Caki2 (cell line): ENCODE measurements around the gene ARID4A. TPM values are rescaled to one million over a fixed set of nuclear protein-coding genes. Genes with fewer than 3 reads are reported as not detected.
"Not testable (repeated sequence)": the region's sequence is repeated elsewhere in the genome, so short reads cannot be mapped to it uniquely, and the experiment has no call there.

Experiments
- DNase-seq: peaks from one replicate; pipeline ENCODE4 v3.0.0-alpha.2; 2015; ENCODE audit warnings: low read depth
- in situ Hi-C: cut with HindIII; loops from 2 replicates; pipeline ENCODE4 v1.10.0; 2016; ENCODE audit warnings: low sequenced_read_pairs, low pct_unique_long_range_greater_than_20kb, mixed read lengths
- total RNA-seq: library from RNA; depleted of rRNA; stranded (reverse); fragments of >200 nt; shearing (Covaris generic); gene quantifications from 2 replicates; pipeline ENCODE4 v1.2.3, GENCODE V29; 2014; ENCODE audit warnings: low replicate concordance

The ARID4A gene
- total RNA-seq, 1 experiment from 2014 or later = 1.8 TPM

DNA sequence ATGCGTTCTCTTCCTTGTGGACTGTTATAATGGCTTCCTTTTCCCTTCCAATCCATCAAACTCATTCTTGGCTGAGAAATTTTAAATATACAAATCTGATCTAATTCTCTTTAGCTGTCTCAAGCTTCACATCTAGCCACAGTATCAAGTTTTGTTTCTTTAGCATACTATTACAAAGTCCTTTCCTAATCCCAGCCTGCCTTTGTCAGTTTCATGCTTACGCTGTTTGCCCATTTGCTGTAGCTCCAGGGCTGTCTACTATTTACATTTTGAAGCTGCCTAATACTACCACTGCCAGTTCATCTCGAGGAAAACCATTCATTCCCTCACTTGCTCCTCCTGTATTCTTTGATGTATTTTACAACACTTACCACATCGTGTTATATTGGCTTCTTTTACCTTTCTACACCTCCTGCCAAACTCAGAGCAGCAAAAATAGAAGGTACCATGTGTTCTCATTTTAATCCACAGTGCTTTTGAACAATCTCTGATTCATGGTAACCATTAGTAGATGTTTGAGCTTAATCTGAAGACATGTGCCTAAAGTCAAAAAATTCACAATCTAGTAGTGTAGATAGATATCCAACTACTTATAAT, 42.9 kb downstream of the ARID4A start:
- in situ Hi-C loops = no loop called here
- no peak for DNase-seq

DNA sequence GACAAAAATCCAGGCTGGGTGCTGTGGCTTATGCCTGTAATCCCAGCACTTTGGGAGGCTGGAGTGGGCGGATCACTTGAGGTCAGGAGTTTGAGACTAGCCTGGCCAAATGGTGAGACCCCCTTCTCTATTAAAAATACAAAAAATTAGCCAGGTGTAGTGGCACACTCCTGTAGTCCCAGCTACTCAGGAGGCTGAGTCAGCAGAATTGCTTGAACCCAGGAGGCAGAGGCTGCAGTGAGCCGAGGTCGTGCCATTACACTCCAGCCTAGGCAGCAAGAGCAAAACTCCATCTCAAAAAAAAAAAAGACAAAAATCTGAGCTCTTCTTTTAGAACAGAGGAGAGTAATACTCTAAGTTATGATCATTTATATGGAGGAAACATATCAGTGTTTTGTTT, 45.2 kb downstream of the ARID4A start:
- in situ Hi-C loops, DNase-seq: not testable (repeated sequence)

GRCh38 chr14:58353516-58354299, 55.4 kb downstream of the ARID4A start:
- in situ Hi-C loops = no loop called here
- DNase-seq = no peak

- no peak for DNase-seq
- in situ Hi-C loops = no loop called here
Measured at GRCh38 chr14:58354808-58355207, 56.5 kb downstream of the ARID4A start.

- in situ Hi-C loops = no loop called here
Measured at GRCh38 chr14:58356268-58356667, 57.9 kb downstream of the ARID4A start.

GRCh38 chr14:58362272-58362671, 63.9 kb downstream of the ARID4A start:
- DNase-seq, in situ Hi-C loops: not testable (repeated sequence)

More at GRCh38 chr14:58356268-58356667, 57.9 kb downstream of the ARID4A start:
- no peak for DNase-seq

GRCh38 chr14:58362798-58363412, 64.5 kb downstream of the ARID4A start:
- in situ Hi-C loops = no loop called here
- peak; percentile 22 for DNase-seq

GRCh38 chr14:58364316-58364715, 66.0 kb downstream of the ARID4A start:
- no peak for DNase-seq
- in situ Hi-C loops = no loop called here

GRCh38 chr14:58367296-58367695, 68.9 kb downstream of the ARID4A start:
- no peak for DNase-seq
- in situ Hi-C loops = no loop called here

DNA sequence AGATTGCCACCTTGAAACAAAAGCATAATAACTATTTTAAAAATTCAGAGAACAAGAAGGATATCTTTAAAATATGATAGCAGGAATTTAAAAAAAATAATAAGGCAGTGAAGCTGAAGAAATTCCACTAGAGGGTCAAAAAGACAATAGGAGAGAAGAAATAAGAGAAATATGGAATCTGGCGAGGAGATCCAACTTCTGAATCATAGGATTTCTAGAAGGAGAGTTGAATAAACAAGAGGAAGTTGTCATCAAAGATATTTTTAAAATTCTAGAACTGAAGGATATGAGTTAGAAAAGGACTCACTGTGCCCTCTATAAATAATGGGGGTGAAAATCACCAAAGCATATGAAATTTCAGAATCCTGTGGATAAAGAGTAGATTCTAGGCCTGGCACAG, 70.6 kb downstream of the ARID4A start:
- no peak for DNase-seq
- in situ Hi-C loops = no loop called here

DNA sequence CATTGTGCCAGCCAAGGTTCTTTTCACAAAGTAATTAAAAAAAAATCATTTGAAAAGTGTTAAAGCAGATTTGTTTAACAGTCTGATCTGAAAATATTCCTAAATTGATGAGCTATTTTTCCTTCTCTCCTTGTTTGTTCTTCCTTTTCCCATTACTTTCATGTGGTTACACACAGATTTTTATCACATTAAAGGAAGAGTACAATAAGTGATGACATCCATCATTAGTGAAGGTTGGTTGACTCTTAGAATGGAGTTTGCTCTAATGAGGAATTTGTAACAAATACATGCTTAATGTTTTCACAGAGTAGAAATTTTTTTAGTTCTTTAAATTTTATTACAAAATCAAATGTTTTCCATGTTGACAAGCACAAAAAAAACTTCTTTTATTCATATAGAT, 78.4 kb downstream of the ARID4A start:
- no peak for DNase-seq
- in situ Hi-C loops = no loop called here

- in situ Hi-C loops = no loop called here
- no peak for DNase-seq
Measured at GRCh38 chr14:58390830-58391229, 92.5 kb downstream of the ARID4A start.

- peak; percentile 2 for DNase-seq
- in situ Hi-C loops = no loop called here
Measured at GRCh38 chr14:58395562-58395811, 97.1 kb downstream of the ARID4A start.

- DNase-seq = peak; percentile 30
Measured at GRCh38 chr14:58395812-58396788, 97.7 kb downstream of the ARID4A start, which contains the start of gene TOMM20L. Gene TOMM20L (plus strand): TSS chr14:58395930. CDS start chr14:58395958, 28 bp downstream.

GRCh38 chr14:58397156-58397555, 98.8 kb downstream of the ARID4A start:
- in situ Hi-C loops = no loop called here
- DNase-seq = no peak

More at GRCh38 chr14:58395812-58396788, 97.7 kb downstream of the ARID4A start, which contains the start of gene TOMM20L:
- in situ Hi-C loops = no loop called here

GRCh38 chr14:58398495-58398894, 100.1 kb downstream of the ARID4A start:
- in situ Hi-C loops = no loop called here

DNA sequence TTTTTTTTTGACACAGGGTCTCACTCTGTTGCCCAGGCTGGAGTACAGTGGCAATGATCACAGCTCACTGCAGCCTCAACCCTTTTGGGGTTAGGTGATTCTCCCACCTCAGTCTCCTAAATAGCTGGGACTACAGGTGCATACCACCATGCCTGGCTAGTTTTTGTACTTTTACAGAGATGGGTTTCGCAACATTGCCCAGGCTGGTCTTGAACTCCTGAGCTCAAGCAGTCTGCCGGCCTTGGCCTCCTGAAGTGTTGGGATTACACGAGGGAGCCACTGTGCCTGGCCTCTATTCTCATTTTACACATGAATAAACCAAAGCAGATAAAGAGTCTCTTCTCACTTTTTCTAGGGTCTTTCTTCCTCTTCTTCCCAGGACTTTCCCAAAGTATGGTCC, 100.5 kb downstream of the ARID4A start:
- in situ Hi-C loops = no loop called here
- DNase-seq = no peak

More at GRCh38 chr14:58398495-58398894, 100.1 kb downstream of the ARID4A start:
- DNase-seq = no peak

GRCh38 chr14:58401587-58401986, 103.2 kb downstream of the ARID4A start:
- DNase-seq = no peak
- in situ Hi-C loops = no loop called here
